GM21381 (cell line): ENCODE results near the gene MAB21L3.

Experiments used
- ATAC-seq: cut with Tn5 transposase; IDR thresholded peaks from one replicate; pipeline ENCODE4 v1.9.1; 2021; ENCODE audit warnings: mild to moderate bottlenecking, moderate library complexity; ENCODE audit not compliant: unreplicated experiment

MAB21L3 gene

GRCh38 chr1:116163533-116163932 lies 52.3 kb downstream of the MAB21L3 start:
- no peak for ATAC-seq

DNA sequence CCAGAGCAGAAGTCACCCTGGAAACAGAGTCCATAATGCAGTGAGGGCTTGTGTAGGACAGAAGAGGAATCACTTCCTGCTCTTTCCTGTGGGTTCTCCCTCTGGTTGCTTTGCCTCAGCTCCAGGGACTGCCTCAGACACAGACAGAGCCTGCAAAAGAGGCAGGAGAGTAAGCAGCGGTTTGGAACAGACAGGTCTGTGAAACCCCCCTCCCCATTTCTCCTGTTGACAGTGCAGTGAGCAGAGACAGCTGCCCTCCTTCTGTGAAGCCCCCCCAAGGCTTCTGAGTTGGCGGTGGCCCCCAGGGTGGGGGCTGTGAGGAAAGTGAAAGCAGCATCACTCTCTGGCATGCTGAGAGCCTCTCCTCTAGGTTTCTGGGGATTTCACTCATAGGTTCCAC lies 53.0 kb downstream of the MAB21L3 start:
- no peak for ATAC-seq

DNA sequence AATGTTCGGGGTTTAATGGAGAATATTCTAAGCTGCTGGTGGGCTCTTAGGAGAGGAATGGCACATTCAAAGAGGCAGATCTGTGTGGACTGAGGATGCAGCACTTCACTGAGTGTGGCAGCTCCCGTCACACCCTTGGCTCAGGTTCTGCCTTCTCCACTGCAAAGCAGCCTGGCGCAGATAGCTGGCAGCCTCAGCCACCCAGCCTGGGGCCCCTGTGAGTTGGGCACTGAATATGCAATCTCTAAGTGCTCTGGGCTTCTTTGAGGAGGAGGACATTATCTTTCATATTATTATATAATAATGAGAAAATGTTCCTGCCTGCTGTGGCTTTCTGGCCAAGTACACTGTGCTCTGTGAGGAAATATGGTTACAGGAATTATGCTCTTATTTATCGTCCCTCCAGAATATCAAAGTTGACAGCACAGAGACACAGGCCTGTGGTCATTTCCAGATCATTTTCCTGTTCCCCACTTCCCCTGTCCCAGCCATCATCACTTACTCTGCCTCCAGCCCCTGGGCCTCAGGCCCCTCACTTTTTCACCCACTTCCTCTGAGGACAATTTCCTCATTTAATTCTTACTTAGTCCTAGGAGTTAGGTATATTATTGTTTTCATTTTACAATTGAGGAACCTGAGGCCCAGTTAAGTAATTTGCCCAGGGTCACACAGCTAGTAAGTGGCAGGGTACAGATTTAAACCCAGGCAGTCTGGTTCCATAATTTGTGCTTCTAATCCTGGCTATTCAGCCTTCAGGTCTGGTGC lies 53.6 kb downstream of the MAB21L3 start:
- no peak for ATAC-seq

DNA sequence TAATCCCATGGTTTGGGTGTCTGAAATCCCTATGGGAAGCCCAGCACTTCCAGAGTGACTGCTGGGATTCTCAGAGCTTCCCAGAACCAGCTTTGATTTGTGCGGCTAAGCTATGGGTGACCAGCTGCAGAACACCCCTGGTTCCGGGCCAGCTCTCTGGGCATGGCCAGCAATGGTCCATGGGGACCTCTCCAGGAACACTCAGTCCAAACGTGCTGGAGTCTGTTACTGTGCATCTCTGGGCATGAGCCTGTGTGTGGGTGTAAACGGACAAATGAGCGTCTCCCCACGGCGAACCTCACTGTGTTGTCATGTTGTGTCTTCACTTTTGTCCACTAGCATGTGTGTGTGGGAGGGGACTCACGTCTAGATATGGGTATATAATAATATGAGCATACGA lies 54.4 kb downstream of the MAB21L3 start:
- ATAC-seq = no peak

- ATAC-seq = no peak
Observed at GRCh38 chr1:116166011-116166571, 54.9 kb downstream of the MAB21L3 start.

- no peak for ATAC-seq
Observed at GRCh38 chr1:116166655-116167054, 55.5 kb downstream of the MAB21L3 start.

GRCh38 chr1:116167625-116168276 lies 56.6 kb downstream of the MAB21L3 start:
- ATAC-seq = no peak

GRCh38 chr1:116168277-116169032 lies 57.3 kb downstream of the MAB21L3 start:
- ATAC-seq = peak; percentile 93

DNA sequence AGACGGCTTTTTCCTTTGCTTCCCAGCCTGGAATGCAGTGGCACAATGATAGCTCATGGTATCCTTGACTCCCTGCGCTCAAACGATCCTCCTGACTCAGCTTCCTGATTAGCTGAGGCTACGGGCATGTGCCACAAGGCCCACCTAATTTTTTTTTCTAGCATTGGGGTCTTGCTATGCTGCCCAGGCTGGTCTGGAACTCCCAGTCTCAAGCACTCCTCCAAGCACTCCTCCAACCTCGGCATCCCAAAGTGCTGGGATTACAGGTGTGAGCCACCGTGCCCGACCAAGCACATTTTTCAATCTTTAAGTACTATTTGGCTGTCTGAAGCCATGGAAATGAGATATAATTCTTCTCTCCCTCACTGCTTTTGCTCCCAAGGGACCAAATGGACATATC lies 58.7 kb downstream of the MAB21L3 start:
- ATAC-seq = no peak

DNA sequence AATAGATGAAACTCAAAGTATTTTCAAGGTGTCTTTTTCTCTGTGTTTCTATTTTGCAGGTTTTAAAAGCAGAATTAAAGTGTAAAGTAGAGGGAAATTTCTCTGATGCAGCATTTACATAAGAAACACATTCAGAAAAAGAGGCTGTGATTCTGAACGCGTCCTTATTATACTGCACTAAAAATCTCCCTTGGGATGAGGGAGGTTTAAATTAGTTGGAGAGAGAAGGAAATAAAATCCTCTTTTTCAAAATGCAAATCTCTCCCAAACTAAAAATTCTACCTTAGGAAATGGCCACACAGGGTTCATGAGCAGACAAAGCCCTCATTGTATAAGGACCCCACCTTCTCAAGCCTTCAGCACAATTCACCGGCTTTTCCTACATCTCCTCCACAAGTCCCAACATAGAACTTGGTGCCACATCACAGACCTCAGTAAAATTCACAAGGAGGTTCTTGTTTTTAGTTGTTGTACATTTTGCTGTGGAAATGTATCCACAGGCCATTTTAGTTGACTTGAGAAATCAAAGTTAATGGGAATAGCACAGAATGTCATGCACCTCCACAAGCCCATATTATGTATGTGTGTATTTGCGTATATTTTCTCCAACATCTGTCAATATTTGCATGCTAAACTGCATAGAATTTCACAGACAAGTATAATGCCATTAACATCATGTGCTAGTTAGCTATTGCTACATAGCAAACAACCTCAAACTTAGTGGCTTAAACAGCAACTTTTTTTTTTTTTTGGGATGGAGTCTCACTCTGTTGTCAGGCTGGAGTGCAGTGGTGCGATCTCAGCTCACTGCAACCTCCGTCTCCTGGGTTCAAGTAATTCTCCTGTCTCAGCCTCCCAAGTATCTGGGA lies 59.8 kb downstream of the MAB21L3 start:
- no peak for ATAC-seq

GRCh38 chr1:116172666-116173065 lies 61.5 kb downstream of the MAB21L3 start:
- ATAC-seq = no peak

GRCh38 chr1:116175611-116176010 lies 64.4 kb downstream of the MAB21L3 start:
- no peak for ATAC-seq

DNA sequence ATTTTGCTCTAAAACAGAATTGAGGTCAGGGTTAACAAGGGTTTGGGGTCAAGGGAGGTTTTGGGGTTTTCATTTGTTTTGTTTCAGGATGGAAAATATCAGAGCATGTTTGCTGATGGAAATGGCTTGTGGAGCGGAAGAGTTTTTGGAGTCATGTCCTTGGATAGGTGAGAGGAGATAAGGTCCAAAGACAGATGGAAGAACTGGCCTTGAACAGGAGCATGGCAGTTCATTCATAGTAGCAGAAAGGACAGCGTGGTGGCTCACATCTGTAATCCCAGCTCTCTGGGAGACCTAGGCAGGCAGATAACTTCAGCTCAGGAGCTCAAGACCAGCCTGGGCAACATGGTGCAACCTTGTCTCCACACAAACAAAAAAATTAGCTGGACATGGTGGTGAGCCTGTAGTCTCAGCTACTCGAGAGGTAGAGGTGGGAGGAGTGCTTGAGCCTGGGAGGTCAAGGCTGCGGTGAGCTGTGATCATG lies 65.1 kb downstream of the MAB21L3 start:
- no peak for ATAC-seq

- no peak for ATAC-seq
Observed at GRCh38 chr1:116177861-116178260, 66.7 kb downstream of the MAB21L3 start.

DNA sequence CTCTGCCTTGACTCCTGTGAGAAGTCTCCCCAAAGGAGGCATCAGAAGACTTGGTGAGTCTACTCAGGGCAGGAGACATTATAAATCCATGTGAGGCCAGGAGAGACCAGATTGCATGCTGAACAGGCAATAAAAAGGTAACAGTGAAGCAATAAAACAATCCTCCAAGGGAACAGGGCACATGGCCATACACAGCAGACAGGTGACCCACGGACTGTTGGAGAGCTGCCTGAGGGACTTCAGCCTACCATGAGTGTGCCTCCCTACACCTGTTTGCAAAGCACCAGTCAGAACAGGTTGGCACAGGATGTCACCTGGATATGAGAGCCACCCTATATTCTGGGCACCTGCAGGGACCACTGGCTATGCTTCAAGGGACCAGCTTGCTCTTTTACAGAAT lies 67.6 kb downstream of the MAB21L3 start:
- ATAC-seq = no peak

DNA sequence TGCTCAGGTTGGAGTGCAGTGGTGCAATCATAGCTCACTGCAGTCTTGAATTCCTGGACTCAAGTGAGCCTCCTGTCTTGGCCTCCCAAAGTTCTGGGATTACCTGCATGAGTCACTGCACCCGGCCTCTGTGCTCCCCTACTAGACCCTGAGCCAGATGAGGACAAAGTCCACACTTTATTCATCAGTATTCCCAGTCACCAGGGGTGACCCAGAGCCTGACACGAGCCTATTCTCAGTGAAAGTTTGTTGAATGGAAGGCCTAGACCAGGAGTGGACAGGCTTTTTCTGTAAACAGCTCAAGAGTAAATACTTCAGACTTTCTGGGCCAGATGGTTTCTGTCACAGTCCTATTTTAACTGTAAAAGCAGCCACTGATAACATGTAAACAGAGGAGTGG lies 68.2 kb downstream of the MAB21L3 start:
- ATAC-seq = no peak

DNA sequence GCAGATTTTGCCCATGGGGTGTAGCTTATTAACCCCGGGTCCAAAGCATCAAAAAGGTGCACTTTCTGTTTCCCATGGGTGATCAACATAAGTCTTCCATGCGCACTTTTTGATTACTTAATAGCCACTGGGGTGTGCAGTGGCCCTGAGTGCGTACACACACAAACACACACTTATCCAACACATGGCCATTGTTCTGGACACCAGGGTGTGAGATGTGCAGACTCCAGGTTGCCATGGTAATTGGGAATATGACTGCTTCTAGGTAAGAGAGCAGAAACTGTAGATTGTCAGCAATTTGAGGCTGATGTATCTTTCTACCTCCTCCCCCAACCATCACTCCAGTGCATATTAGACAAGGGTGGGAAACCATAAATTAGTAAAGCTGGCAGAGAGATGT lies 68.8 kb downstream of the MAB21L3 start:
- no peak for ATAC-seq

- ATAC-seq = no peak
Observed at GRCh38 chr1:116182019-116182714, 71.0 kb downstream of the MAB21L3 start.
